Smooth muscle cell (in vitro differentiated cells): ENCODE measurements around the gene STX8. TPM values are rescaled to one million over a fixed set of nuclear protein-coding genes. Genes with fewer than 3 reads are reported as not detected.

Experiments
- DNase-seq: peaks from one replicate; lab custom pipeline; 2025; ENCODE audit not compliant: unreplicated experiment; lab: John Stamatoyannopoulos, UW
- H2AFZ ChIP-seq: fragments of 200-600 bp; sonication (generic); 2 replicates; pipeline ENCODE4 v1.6.0; 2016; ENCODE audit warnings: antibody characterized with exemption, low read depth, mild to moderate bottlenecking
- H3F3A ChIP-seq: fragments of 200-600 bp; sonication (generic); 2 replicates; pipeline ENCODE4 v1.6.0; 2017; ENCODE audit warnings: antibody characterized with exemption, low read depth
- H3K27ac ChIP-seq: fragments of 200-600 bp; sonication (generic); 2 replicates; pipeline ENCODE4 v1.5.1; 2016; ENCODE audit warnings: low read depth, mild to moderate bottlenecking
- H3K27me3 ChIP-seq: fragments of 200-600 bp; sonication (generic); 2 replicates; pipeline ENCODE4 v1.6.1; 2016; ENCODE audit warnings: low read depth, mild to moderate bottlenecking
- H3K36me3 ChIP-seq: fragments of 200-600 bp; sonication (generic); 2 replicates; pipeline ENCODE4 v1.5.1; 2016; ENCODE audit warnings: low read depth
- H3K4me1 ChIP-seq: fragments of 200-600 bp; sonication (generic); 2 replicates; pipeline ENCODE4 v1.5.1; 2016; ENCODE audit warnings: low read depth
- H3K4me2 ChIP-seq: fragments of 200-600 bp; sonication (generic); 2 replicates; pipeline ENCODE4 v1.6.0; 2016; ENCODE audit warnings: mild to moderate bottlenecking
- H3K4me3 ChIP-seq: fragments of 200-600 bp; sonication (generic); 2 replicates; pipeline ENCODE4 v1.5.1; 2016; ENCODE audit warnings: mild to moderate bottlenecking
- H3K79me2 ChIP-seq: fragments of 200-600 bp; sonication (generic); 2 replicates; pipeline ENCODE4 v1.6.0; 2016; ENCODE audit warnings: low read depth, mild to moderate bottlenecking
- H3K9ac ChIP-seq: fragments of 200-600 bp; sonication (generic); 2 replicates; pipeline ENCODE4 v1.6.0; 2016; ENCODE audit warnings: low read depth
- H3K9me3 ChIP-seq: fragments of 200-600 bp; sonication (generic); replicated peaks from 2 replicates; pipeline ENCODE4 v1.5.1; 2016; ENCODE audit warnings: low read depth
- H4K20me1 ChIP-seq: fragments of 200-600 bp; sonication (generic); 2 replicates; pipeline ENCODE4 v1.6.0; 2016; ENCODE audit warnings: low read depth
- CTCF ChIP-seq: fragments of 200-600 bp; sonication (generic); IDR thresholded peaks from 2 replicates; pipeline ENCODE4 v1.5.1; 2017; ENCODE audit warnings: borderline replicate concordance, mild to moderate bottlenecking, antibody characterized with exemption; ENCODE audit not compliant: insufficient read depth, poor library complexity, severe bottlenecking
- WGBS: methylation state at CpG from one replicate; pipeline ENCODE4 v1.1.7; 2016; ENCODE audit warnings: low lambda C conversion rate; 5-methylcytosine and 5-hydroxymethylcytosine counted together
- polyA plus RNA-seq: library from polyadenylated mRNA; unstranded; fragments of >200 nt; fragmentation: Nextera tagmentation; extraction: Ambion mirVana; gene quantifications from 2 replicates; pipeline ENCODE4 v1.2.1, GENCODE V29; 2016
- total RNA-seq: library from RNA; depleted of rRNA; stranded (reverse); fragments of >200 nt; gene quantifications from 2 replicates; pipeline ENCODE4 v1.2.3, GENCODE V29; 2014

Gene STX8
- total and polyA plus RNA-seq, 2 experiments from 2014 or later: 63.8 to 88.5 TPM

- TF ChIP-seq CTCF: no peak
- H3K27ac ChIP-seq: no peak overlapping the region
- 93% methylated on average over 3 of the region's 3 CpGs for WGBS
- H3K27me3 ChIP-seq: no peaks in the 10 kb centered on the region
- no peak overlapping the region for H3K4me3 ChIP-seq
- no peak overlapping the region for H3K9ac ChIP-seq
- H3K4me1 ChIP-seq: no peaks in the 10 kb centered on the region
- H3K4me2 ChIP-seq: no peak overlapping the region
- H2AFZ ChIP-seq: no peak overlapping the region
- H3K79me2 ChIP-seq: no peaks in the 10 kb centered on the region
- no peaks in the 10 kb centered on the region for H3F3A ChIP-seq
- no peaks in the 10 kb centered on the region for H3K36me3 ChIP-seq
- no peaks in the 10 kb centered on the region for H4K20me1 ChIP-seq
- no peak for DNase-seq
- H3K9me3 ChIP-seq: no peaks in the 10 kb centered on the region
These were observed 77.1 kb downstream of the STX8 start for GRCh38 chr17:9498490-9498889.

GRCh38 chr17:9488556-9488955, 87.1 kb downstream of the STX8 start:
- H3K9me3 ChIP-seq: no peaks in the 10 kb centered on the region
- WGBS: 100% methylated on average over 5 of the region's 5 CpGs
- DNase-seq: no peak

GRCh38 chr17:9487406-9487805, 88.2 kb downstream of the STX8 start:
- no peak overlapping the region for H3K27ac ChIP-seq
- 95% methylated on average over 7 of the region's 7 CpGs for WGBS

More at GRCh38 chr17:9488556-9488955, 87.1 kb downstream of the STX8 start:
- Histone ChIP-seq H3K9ac (no peak overlapping the region), H3K27me3 (no peaks in the 10 kb centered on the region), H4K20me1 (no peaks in the 10 kb centered on the region), H2AFZ (no peak overlapping the region), H3K4me3 (no peak overlapping the region), H3K4me1 (no peaks in the 10 kb centered on the region), H3K27ac (no peak overlapping the region), H3K36me3 (no peaks in the 10 kb centered on the region), H3F3A (no peaks in the 10 kb centered on the region), H3K4me2 (no peak overlapping the region), H3K79me2 (no peaks in the 10 kb centered on the region)
- no peak for TF ChIP-seq CTCF

More at GRCh38 chr17:9487406-9487805, 88.2 kb downstream of the STX8 start:
- Histone ChIP-seq H3K27me3 (no peaks in the 10 kb centered on the region), H3F3A (no peaks in the 10 kb centered on the region), H3K4me3 (no peak overlapping the region), H2AFZ (no peak overlapping the region), H3K4me2 (no peak overlapping the region), H3K9ac (no peak overlapping the region), H4K20me1 (no peaks in the 10 kb centered on the region), H3K9me3 (no peaks in the 10 kb centered on the region), H3K4me1 (no peaks in the 10 kb centered on the region), H3K36me3 (no peaks in the 10 kb centered on the region), H3K79me2 (no peaks in the 10 kb centered on the region)
- no peak for TF ChIP-seq CTCF
- DNase-seq: no peak
